Type B pancreatic cell (in vitro differentiated cells): Measurements from ENCODE around the gene NRXN2. TPM values are rescaled to one million over a fixed set of nuclear protein-coding genes. Genes with fewer than 3 reads are reported as not detected.
"Not testable (repeated sequence)": the region's sequence is repeated elsewhere in the genome, so short reads cannot be mapped to it uniquely, and the experiment has no call there.

Source experiments
- DNase-seq: peaks from one replicate; pipeline ENCODE4 v3.0.0; 2021; ENCODE audit warnings: mixed read lengths; ENCODE audit not compliant: unreplicated experiment; ENCODE audit errors: extremely low spot score
- H3K27ac Mint-ChIP-seq: 2 replicates; pipeline ENCODE4 v1.8.0; 2021; ENCODE audit warnings: mild to moderate bottlenecking, mixed read lengths
- H3K27me3 Mint-ChIP-seq: 2 replicates; pipeline ENCODE4 v1.8.0; 2021; ENCODE audit warnings: mixed read lengths
- H3K36me3 Mint-ChIP-seq: 2 replicates; pipeline ENCODE4 v1.8.0; 2021; ENCODE audit warnings: mixed read lengths
- H3K4me1 Mint-ChIP-seq: one replicate; pipeline ENCODE4 v1.8.0; 2021; ENCODE audit warnings: mixed read lengths; ENCODE audit not compliant: unreplicated experiment
- H3K4me3 Mint-ChIP-seq: 2 replicates; pipeline ENCODE4 v1.8.0; 2021; ENCODE audit warnings: mild to moderate bottlenecking, mixed read lengths
- H3K9me3 Mint-ChIP-seq: 2 replicates; pipeline ENCODE4 v1.8.0; 2021; ENCODE audit warnings: mixed read lengths
- total RNA-seq: library from RNA; stranded (reverse); gene quantifications from 2 replicates; pipeline ENCODE4 v1.2.1, GENCODE V29; 2021; ENCODE audit warnings: low replicate concordance
- TF ChIP-seq, protein P1 (sequence below): fragments of 200-600 bp; sonication (generic); conservative IDR thresholded peaks from 2 replicates; pipeline ENCODE4 v1.5.0; 2021; ENCODE audit warnings: antibody characterized with exemption, mild to moderate bottlenecking

Gene NRXN2
- total RNA-seq, 1 donor from 2014 or later = 22.1 TPM

DNA sequence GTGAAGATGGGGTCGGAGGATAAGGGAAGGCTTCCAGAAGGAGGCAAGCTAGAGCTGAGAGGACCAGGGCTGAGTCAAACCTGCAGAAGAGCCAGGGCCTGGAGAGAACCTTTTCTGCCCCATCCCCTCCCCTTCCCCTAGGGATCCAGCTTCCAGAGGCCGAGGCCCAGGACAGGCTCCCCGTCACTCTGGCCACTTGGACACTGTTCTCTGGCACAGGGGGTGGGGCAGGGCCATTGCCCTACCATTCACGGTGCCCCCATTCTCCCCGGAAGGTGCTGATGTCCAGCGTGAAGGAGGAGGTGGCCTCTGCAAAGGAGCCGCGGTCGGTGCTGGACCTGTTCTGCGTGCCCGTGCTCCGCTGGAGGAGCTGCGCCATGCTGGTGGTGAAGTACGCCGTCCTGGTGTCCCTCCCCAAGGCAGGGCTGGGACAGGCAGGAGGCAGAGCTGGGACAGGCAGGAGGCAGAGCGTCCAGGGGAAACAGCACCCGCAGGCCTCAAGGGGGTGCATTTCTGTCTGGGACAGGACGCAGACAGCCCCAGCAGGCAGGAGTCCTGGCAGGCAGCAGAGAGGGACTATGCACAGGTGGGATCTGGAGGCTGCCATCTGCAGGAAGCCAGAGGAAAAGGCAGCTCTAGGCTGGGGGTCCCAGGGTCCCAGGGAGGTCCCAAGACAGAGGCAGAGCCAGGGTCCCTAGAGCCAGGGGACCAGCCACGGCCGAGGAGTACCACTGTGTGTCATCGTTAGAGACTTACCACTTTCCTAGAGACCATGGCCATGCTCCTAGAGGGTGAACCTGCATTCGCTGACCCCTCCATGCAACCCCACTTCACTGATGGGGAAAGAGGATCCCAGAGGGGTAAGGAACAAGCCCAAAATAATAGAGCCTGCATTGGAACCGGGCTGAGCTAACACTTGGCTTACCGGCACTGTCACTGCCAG, 157.8 kb downstream of the NRXN2 start:
- Mint-ChIP-seq H3K9me3 (no peaks in the 10 kb centered on the region), H3K36me3 (no peaks in the 10 kb centered on the region), H3K27ac (peak overlapping the region; percentile 93), H3K4me1 (peaks cover 14% of the 10 kb centered on the region), H3K4me3 (peak overlapping the region; percentile 31), H3K27me3 (peaks cover 2% of the 10 kb centered on the region)
- no peak for DNase-seq
- TF ChIP-seq, protein P1, sequence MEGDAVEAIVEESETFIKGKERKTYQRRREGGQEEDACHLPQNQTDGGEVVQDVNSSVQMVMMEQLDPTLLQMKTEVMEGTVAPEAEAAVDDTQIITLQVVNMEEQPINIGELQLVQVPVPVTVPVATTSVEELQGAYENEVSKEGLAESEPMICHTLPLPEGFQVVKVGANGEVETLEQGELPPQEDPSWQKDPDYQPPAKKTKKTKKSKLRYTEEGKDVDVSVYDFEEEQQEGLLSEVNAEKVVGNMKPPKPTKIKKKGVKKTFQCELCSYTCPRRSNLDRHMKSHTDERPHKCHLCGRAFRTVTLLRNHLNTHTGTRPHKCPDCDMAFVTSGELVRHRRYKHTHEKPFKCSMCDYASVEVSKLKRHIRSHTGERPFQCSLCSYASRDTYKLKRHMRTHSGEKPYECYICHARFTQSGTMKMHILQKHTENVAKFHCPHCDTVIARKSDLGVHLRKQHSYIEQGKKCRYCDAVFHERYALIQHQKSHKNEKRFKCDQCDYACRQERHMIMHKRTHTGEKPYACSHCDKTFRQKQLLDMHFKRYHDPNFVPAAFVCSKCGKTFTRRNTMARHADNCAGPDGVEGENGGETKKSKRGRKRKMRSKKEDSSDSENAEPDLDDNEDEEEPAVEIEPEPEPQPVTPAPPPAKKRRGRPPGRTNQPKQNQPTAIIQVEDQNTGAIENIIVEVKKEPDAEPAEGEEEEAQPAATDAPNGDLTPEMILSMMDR = peak; percentile 33

DNA sequence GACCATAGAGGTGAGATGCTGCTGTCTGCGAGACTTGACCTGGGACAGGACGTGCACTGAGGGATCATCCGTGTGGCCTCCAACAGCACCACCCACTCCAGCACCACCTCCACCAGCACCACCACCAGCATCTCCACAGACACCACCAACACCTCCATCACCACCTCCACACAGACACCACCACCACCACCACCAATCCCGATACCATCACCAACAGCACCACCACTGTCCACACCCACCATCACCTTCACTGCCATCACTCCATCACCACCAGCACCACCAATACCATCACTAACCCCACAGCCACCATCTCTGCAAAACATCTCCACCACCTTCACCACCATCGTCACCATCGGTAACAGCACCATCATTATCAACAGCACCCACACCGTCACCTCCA, 158.6 kb downstream of the NRXN2 start:
- Mint-ChIP-seq H3K27me3 (peaks cover 2% of the 10 kb centered on the region), H3K9me3 (no peaks in the 10 kb centered on the region), H3K4me1 (peaks cover 14% of the 10 kb centered on the region), H3K27ac (no peak overlapping the region), H3K4me3 (no peak overlapping the region), H3K36me3 (no peaks in the 10 kb centered on the region)
- TF ChIP-seq, protein P1 = no peak
- DNase-seq = no peak

DNA sequence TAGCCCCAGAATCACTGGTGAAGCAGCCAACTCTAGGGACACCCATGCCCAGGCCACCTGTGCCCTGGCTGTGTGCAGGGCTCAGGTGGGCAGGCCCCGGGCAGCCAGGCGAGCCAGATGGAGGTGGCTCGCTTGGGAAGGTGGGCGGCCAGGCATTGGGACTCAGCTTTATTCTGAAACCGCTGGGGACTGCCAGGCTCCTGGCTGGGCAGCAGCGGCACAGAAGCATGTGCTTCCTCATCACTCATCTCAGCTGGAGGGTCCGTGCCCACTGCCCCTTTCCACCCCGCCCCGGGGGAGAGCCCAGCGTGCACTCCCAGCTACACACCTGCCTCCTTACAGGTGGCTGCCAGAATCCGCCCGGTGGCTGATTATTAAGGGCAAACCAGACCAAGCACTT, 159.0 kb downstream of the NRXN2 start:
- no peaks in the 10 kb centered on the region for H3K36me3 Mint-ChIP-seq
- TF ChIP-seq, protein P1 = no peak

DNA sequence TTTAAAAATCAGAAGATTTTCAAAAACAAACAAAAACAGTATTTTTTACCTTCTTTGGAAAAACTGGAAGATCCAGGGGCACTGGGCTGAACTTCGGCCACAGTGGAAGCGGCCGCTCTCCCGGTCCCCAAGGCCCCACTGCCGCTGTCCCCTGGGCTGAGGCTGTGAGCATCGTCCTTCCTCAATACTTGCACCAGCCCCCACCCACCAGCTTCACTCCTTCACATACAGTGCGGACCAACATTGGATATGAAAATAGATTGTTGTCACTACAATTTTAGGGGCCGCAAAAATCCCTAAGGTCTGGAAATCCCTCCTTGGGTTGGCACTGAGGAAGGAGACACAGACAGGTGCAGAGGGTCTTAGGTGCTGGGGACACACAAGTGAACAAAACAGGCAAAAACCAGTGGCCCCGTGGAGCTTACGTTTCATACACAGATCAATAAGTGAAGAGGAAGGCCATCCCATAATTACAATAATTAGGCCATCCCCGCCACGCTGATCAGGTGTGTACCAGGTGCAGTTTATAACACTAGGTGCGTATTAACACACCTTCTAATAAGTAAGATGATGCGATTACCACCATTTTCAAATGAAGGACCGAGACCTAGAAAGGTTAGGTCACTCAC, 160.2 kb downstream of the NRXN2 start:
- DNase-seq = no peak
- no peaks in the 10 kb centered on the region for H3K9me3 Mint-ChIP-seq

More for the DNA sequence above, 159.0 kb downstream of the NRXN2 start:
- no peaks in the 10 kb centered on the region for H3K9me3 Mint-ChIP-seq
- H3K27me3 Mint-ChIP-seq = peaks cover 2% of the 10 kb centered on the region
- no peak for DNase-seq
- no peak overlapping the region for H3K27ac Mint-ChIP-seq
- H3K4me3 Mint-ChIP-seq = no peak overlapping the region
- peaks cover 14% of the 10 kb centered on the region for H3K4me1 Mint-ChIP-seq

DNA sequence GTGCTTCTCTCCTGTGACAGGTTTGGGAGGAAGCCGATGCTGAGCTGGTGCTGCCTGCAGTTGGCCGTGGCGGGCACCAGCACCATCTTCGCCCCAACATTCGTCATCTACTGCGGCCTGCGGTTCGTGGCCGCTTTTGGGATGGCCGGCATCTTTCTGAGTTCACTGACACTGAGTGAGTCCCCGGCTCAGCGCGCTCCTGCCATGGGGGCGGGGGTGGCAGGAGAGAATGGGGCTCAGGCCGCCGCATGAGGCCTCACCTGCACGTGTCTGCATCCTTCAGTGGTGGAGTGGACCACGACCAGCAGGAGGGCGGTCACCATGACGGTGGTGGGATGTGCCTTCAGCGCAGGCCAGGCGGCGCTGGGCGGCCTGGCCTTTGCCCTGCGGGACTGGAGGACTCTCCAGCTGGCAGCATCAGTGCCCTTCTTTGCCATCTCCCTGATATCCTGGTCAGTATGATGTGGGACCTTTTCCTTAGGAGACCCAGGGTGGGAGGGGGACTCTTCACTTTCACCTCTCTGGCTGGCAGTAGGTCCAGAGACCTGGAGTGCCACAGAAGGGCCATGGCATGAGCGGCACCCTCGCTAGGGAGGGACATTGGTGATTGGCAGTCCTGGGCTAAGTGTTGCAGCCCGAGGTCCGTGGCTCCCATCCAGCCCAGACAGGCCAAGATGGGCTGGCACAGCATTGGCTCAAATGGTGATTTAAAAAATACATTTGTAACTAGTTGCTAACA, 160.8 kb downstream of the NRXN2 start:
- TF ChIP-seq, protein P1 = no peak
- no peaks in the 10 kb centered on the region for H3K9me3 Mint-ChIP-seq
- H3K4me3 Mint-ChIP-seq = no peak overlapping the region
- H3K27me3 Mint-ChIP-seq = peaks cover 2% of the 10 kb centered on the region
- H3K36me3 Mint-ChIP-seq = no peaks in the 10 kb centered on the region
- H3K4me1 Mint-ChIP-seq = peaks cover 14% of the 10 kb centered on the region
- H3K27ac Mint-ChIP-seq = no peak overlapping the region
- no peak for DNase-seq

More for the DNA sequence above, 160.2 kb downstream of the NRXN2 start:
- H3K4me3 Mint-ChIP-seq = no peak overlapping the region
- H3K36me3 Mint-ChIP-seq = no peaks in the 10 kb centered on the region
- H3K27ac Mint-ChIP-seq = no peak overlapping the region
- peaks cover 14% of the 10 kb centered on the region for H3K4me1 Mint-ChIP-seq
- peaks cover 2% of the 10 kb centered on the region for H3K27me3 Mint-ChIP-seq
- TF ChIP-seq, protein P1 = no peak

DNA sequence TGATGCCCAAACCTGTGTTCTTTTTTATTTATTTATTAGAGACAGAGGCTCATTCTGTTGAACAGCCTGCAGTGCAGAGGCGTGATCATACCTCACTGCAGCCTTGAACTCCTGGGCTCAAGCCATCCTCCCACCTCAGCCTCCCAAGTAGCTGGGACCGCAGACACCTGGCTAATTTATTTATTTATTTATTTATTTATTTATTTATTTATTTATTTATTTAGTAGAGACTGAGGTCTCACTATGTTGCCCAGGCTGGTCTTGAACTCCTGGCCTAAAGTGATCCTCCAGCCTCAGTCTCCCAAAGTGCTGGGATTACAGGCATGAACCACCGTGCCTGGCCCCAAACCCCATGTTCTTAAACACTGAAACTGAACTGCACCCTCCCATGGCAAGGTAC, 161.6 kb downstream of the NRXN2 start:
- not testable (repeated sequence) for H3K9me3 Mint-ChIP-seq, DNase-seq, H3K4me3 Mint-ChIP-seq, H3K4me1 Mint-ChIP-seq, H3K27ac Mint-ChIP-seq, H3K27me3 Mint-ChIP-seq, H3K36me3 Mint-ChIP-seq
